A549 (cell line): ENCODE measurements around the gene HCFC1R1. TPM values are rescaled to one million over a fixed set of nuclear protein-coding genes. Genes with fewer than 3 reads are reported as not detected.

Source experiments
- ATAC-seq, 2 experiments: fragments of 200-7000 bp in 1 of 2; fragments of >200 bp in 1 of 2; cut with Nextera tagmentation in 1 of 2; cut with Tn5 transposase in 1 of 2; 3 replicates each; pipeline versions ENCODE4 v1.8.0 to v1.9.1; 2018 to 2020; ENCODE audit warnings: mild to moderate bottlenecking in 1 of 2, moderate library complexity in 1 of 2
- CTCF ChIA-PET: fragments of 300-600 bp; sonication (Branson Sonifier 250); formaldehyde crosslinking; extraction: SDS; loops from one replicate; lab custom pipeline; 2021; ENCODE audit warnings: antibody characterized with exemption, inconsistent platforms; lab: Yijun Ruan, JAX
- POLR2A ChIA-PET: fragments of 350-600 bp; formaldehyde crosslinking; extraction: SDS; loops from one replicate; lab custom pipeline; 2021; ENCODE audit warnings: antibody characterized with exemption, inconsistent platforms; lab: Yijun Ruan, JAX
- DNase-seq, 2 experiments: peaks; one replicate each; pipeline versions ENCODE4 v3.0.0 to v3.0.0-alpha.2; 2011 to 2016; ENCODE audit warnings: low read depth in 1 of 2, low spot score in 1 of 2
- FAIRE-seq: peaks from 2 replicates; lab custom pipeline; 2011; peaks lifted over from hg19 to GRCh38; lab: Jason Lieb, UNC
- H3K27ac ChIP-seq, 2 experiments: fragments of >200 bp; sonication (Bioruptor Twin); formaldehyde crosslinking; 3 replicates each; pipeline ENCODE4 v1.5.1; 2016 to 2017
- H3K4me1 ChIP-seq: fragments of >200 bp; sonication (Bioruptor Twin); formaldehyde crosslinking; 3 replicates; pipeline ENCODE4 v1.6.1; 2016
- H3K4me2 ChIP-seq: fragments of >200 bp; sonication (Bioruptor Twin); formaldehyde crosslinking; 3 replicates; pipeline ENCODE4 v1.6.1; 2016
- H3K4me3 ChIP-seq: fragments of >200 bp; sonication (Bioruptor Twin); formaldehyde crosslinking; 3 replicates; pipeline ENCODE4 v1.5.1; 2016
- H3K9me3 ChIP-seq: fragments of >200 bp; sonication (Bioruptor Twin); formaldehyde crosslinking; 3 replicates; pipeline ENCODE4 v1.6.1; 2016
- ATOH8 ChIP-seq: fragments of 250-450 bp; sonication (Bioruptor Pico); IDR thresholded peaks from 2 replicates; pipeline ENCODE4 v1.5.0; 2020; ENCODE audit warnings: low read depth, mild to moderate bottlenecking, moderate library complexity
- BHLHE40 ChIP-seq: IDR thresholded peaks from 2 replicates; pipeline ENCODE4 v1.6.1; 2012; ENCODE audit warnings: low read depth, low read length, inconsistent platforms
- ELK1 ChIP-seq: fragments of 150-350 bp; IDR thresholded peaks from 2 replicates; pipeline ENCODE4 v1.6.1; 2014; ENCODE audit warnings: low read depth, mild to moderate bottlenecking, low read length
- EP300 ChIP-seq, 2 experiments: fragments of >200 bp; sonication (Bioruptor Twin); formaldehyde crosslinking; IDR thresholded peaks; 2 replicates in 1 of 2; 3 replicates in 1 of 2; pipeline ENCODE4 v1.6.1; 2016 to 2017
- ESRRA ChIP-seq: fragments of 150-350 bp; IDR thresholded peaks from 2 replicates; pipeline ENCODE4 v1.6.1; 2014; ENCODE audit warnings: mild to moderate bottlenecking, low read length, borderline replicate concordance
- FOSB ChIP-seq: fragments of 250-450 bp; sonication (Bioruptor Pico); IDR thresholded peaks from 2 replicates; pipeline ENCODE4 v1.5.0; 2020; ENCODE audit warnings: mild to moderate bottlenecking, moderate library complexity
- GATA3 ChIP-seq: IDR thresholded peaks from 2 replicates; pipeline ENCODE4 v1.6.1; 2012; ENCODE audit warnings: borderline replicate concordance
- HEYL ChIP-seq: fragments of 250-450 bp; sonication (Bioruptor Pico); IDR thresholded peaks from 2 replicates; pipeline ENCODE4 v1.8.0; 2021; ENCODE audit warnings: mild to moderate bottlenecking, moderate library complexity
- HMGXB4 ChIP-seq: fragments of 250-450 bp; sonication (Bioruptor Pico); IDR thresholded peaks from 2 replicates; pipeline ENCODE4 v1.5.0; 2021; ENCODE audit warnings: mild to moderate bottlenecking, moderate library complexity, borderline replicate concordance
- HOXA7 ChIP-seq: fragments of 250-450 bp; sonication (Bioruptor Pico); IDR thresholded peaks from 2 replicates; pipeline ENCODE4 v1.5.0; 2020; ENCODE audit warnings: mild to moderate bottlenecking, moderate library complexity
- MAZ ChIP-seq: fragments of 150-350 bp; IDR thresholded peaks from 2 replicates; pipeline ENCODE4 v1.6.1; 2014; ENCODE audit warnings: antibody characterized with exemption, low read depth, low read length, borderline replicate concordance
- RFX5 ChIP-seq: fragments of 450-650 bp; IDR thresholded peaks from 2 replicates; pipeline ENCODE4 v1.7.1; 2014; ENCODE audit warnings: antibody characterized with exemption, mild to moderate bottlenecking, moderate library complexity
- TFCP2L1 ChIP-seq: fragments of 250-450 bp; sonication (Bioruptor Pico); IDR thresholded peaks from 2 replicates; pipeline ENCODE4 v1.5.0; 2021; ENCODE audit warnings: mild to moderate bottlenecking
- ZFP36 ChIP-seq: fragments of 450-650 bp; IDR thresholded peaks from 2 replicates; pipeline ENCODE4 v1.6.1; 2014; ENCODE audit warnings: borderline replicate concordance; ENCODE audit not compliant: partially characterized antibody
- ZNF302 ChIP-seq: fragments of 250-450 bp; sonication (Bioruptor Pico); IDR thresholded peaks from 2 replicates; pipeline ENCODE4 v1.9.0; 2021; ENCODE audit warnings: inconsistent platforms, mild to moderate bottlenecking, moderate library complexity
- WGBS: methylation state at CpG from one replicate; pipeline ENCODE4 v1.1.6; 2017; ENCODE audit errors: missing lambda C conversion rate; 5-methylcytosine and 5-hydroxymethylcytosine counted together
- polyA plus RNA-seq, 4 experiments: library from polyadenylated mRNA; depleted of rRNA in 3 of 4; stranded (reverse); fragments of >200 nt; fragmentation: RNase III in 1 of 4; extraction: RNeasy Plus Mini Kit Qiagen cat#74134 plus additional on column Dnase treatment in 1 of 4; gene quantifications; 2 replicates in 3 of 4; 3 replicates in 1 of 4; pipeline ENCODE4 v1.2.3, GENCODE V29; 2011 to 2017
- TF ChIP-seq, protein P1 (sequence below): fragments of >200 bp; sonication (Bioruptor Twin); formaldehyde crosslinking; IDR thresholded peaks from 2 replicates; pipeline ENCODE4 v1.6.1; 2016
- TF ChIP-seq, protein P2 (sequence below): IDR thresholded peaks from 2 replicates; pipeline ENCODE4 v1.6.1; 2012

The HCFC1R1 gene
- polyA plus RNA-seq, 2 of the 4 experiments (the other 2 are of a cell fraction), result 46.4 to 179 TPM

DNA sequence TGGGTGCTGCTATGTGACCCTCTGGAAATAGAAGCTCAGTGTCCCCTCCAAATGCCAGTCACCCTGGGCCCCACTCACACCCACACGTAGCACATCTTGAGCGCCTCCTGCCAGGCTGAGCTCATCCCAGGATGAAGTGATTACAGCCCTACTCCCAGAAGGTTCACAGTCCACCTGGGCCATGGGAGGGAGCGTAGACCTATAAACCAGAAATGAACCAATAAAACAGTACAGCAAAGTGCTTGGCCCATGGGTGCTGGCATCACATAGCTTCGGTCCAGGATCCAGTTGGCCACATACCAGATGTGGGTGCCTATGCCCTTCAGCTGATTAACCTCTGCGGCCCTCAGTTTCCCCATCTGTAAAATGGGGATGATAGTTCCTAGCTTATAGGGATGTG lies 15.2 kb upstream of the HCFC1R1 start:
- Histone ChIP-seq H3K4me2 (no peak overlapping the region), H3K4me3 (no peak overlapping the region), H3K4me1 (0 out of 3 replicates have a peak, but pooled peaks cover 4% of the 10 kb centered on the region), H3K9me3 (no peaks in the 10 kb centered on the region), H3K27ac (no peak overlapping the region)
- DNase-seq (no peak), FAIRE-seq (no peak), ATAC-seq (peak; percentile 2 to 8; a peak in 1 of 6 replicates)
- 86% methylated on average over 5 of the region's 5 CpGs for WGBS
- CTCF ChIA-PET, result interaction anchor here (0.6 to 11.8 kb wide), 6 partner anchors 9 to 126 kb away, joined by 3 to 178 read pairs (median 5); no protein-coding TSS in a partner anchor
- POLR2A ChIA-PET, result interaction anchor here (0.5 kb wide), 1 partner anchor 20 kb away, joined by 3 read pairs; no protein-coding TSS in a partner anchor
- no peak for TF ChIP-seq EP300 (IDR thresholded peaks at IDR 0.05)
- no peak for TF ChIP-seq HOXA7 (CRISPR knock-in tag)
- TF ChIP-seq ZNF302 (CRISPR knock-in tag), result no peak

DNA sequence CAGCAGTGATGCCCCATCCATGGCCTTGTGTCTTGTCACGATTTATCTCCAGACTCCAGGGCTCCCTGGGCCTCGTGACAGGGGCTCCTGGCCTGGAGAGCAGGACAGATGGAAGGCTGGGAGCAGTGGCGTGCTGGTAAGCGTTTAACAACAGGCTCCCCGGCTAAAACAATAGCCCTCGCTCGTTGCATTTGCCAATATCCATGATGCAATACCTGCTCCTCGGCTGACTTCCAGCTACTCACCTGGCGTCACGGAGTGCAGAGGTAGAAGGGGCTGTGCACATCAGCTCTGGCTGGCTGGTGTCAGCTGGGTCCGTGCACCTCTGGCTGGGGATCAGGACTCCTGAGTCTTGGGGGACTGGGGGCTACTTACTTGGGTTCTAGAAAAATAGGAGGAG lies 14.5 kb upstream of the HCFC1R1 start:
- no peak for DNase-seq
- Histone ChIP-seq H3K4me2 (no peak overlapping the region), H3K27ac (no peak overlapping the region), H3K4me1 (0 out of 3 replicates have a peak, but pooled peaks cover 4% of the 10 kb centered on the region), H3K4me3 (no peak overlapping the region), H3K9me3 (no peaks in the 10 kb centered on the region)
- ATAC-seq, result peak in 1 of 2 experiments; percentile 1; a peak in 1 of 6 replicates
- WGBS, result 45% methylated on average over 11 of the region's 11 CpGs
- no peak for FAIRE-seq
- TF ChIP-seq ESRRA (no peak), ELK1 (no peak), FOSB (CRISPR knock-in tag) (no peak), HMGXB4 (CRISPR knock-in tag) (no peak), ZNF302 (CRISPR knock-in tag) (no peak)
- TF ChIP-seq, protein P1, sequence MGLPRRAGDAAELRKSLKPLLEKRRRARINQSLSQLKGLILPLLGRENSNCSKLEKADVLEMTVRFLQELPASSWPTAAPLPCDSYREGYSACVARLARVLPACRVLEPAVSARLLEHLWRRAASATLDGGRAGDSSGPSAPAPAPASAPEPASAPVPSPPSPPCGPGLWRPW, result no peak
- ChIA-PET CTCF (interaction anchor here (1.0 to 11.8 kb wide), 4 partner anchors 9 to 127 kb away, joined by 3 to 178 read pairs (median 7); no protein-coding TSS in a partner anchor), POLR2A (no interaction called here)

DNA sequence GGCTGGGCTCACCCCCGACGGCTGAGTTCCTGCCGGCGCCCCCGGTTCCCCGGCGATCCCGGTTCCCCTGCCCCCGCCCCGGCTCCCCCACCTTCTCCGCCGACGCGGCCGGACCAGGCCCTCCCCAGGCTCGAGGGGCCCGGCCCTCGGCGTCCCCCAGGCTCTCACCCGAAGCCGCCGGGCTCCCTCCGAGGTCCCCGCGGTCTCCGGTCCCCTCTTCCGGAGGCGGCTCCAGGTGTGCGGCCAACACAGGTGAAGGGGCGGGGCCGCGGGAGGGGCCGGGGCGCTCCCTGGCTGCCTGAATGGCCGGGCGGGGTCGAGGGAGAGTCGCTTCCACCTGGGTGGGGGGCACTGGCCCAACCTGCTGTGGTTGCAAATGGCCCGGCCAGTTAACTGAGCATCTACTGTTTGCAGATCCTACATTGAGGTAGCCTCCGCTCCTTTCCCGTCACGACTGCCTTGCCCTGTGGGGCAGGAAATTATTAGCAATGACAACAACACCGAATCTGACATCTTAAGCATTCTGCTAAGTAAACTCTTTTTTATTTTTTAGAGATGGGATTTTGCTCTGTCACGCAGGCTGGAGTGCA lies 13.1 kb upstream of the HCFC1R1 start, which contains the start of gene BICDL2:
BICDL2 (minus strand) TSS at position 219 of the 590 bp plus-strand sequence. CDS start 1,448 bp downstream, outside the sequence.
- TF ChIP-seq RFX5, result no peak
- no peak for TF ChIP-seq ZNF302 (CRISPR knock-in tag)
- TF ChIP-seq BHLHE40, result no peak
- no peak for TF ChIP-seq GATA3
- TF ChIP-seq, protein P2, sequence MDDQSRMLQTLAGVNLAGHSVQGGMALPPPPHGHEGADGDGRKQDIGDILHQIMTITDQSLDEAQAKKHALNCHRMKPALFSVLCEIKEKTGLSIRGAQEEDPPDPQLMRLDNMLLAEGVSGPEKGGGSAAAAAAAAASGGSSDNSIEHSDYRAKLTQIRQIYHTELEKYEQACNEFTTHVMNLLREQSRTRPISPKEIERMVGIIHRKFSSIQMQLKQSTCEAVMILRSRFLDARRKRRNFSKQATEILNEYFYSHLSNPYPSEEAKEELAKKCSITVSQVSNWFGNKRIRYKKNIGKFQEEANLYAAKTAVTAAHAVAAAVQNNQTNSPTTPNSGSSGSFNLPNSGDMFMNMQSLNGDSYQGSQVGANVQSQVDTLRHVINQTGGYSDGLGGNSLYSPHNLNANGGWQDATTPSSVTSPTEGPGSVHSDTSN, result no peak
- TF ChIP-seq, protein P1, result no peak
- no peak for TF ChIP-seq ZFP36
- TF ChIP-seq MAZ, result no peak
- no peak for TF ChIP-seq TFCP2L1 (CRISPR knock-in tag)
- TF ChIP-seq ATOH8 (CRISPR knock-in tag), result no peak
- TF ChIP-seq HEYL, result no peak
- no peak for TF ChIP-seq ESRRA
- CTCF ChIA-PET, result interaction anchor here (0.9 to 11.8 kb wide), 3 partner anchors 7 to 22 kb away, joined by 4 to 178 read pairs (median 6); no protein-coding TSS in a partner anchor
- WGBS, result 64% methylated on average over 11 of the region's 44 CpGs
- no peak for DNase-seq
- ATAC-seq, result no peak
- H3K4me2 ChIP-seq, result peak within 1 kb of the TSS; percentile 68
- FAIRE-seq, result no peak
- H3K9me3 ChIP-seq, result no peaks in the 10 kb centered on the region
- H3K4me3 ChIP-seq, result peak within 1 kb of the TSS; percentile 30; the same call in 1 of the 3 replicates
- 0 out of 3 replicates have a peak, but pooled peaks cover 4% of the 10 kb centered on the region for H3K4me1 ChIP-seq
- POLR2A ChIA-PET, result no interaction called here
- H3K27ac ChIP-seq, result peak within 1 kb of the TSS in 1 of 2 experiments; percentile 43; a peak in 2 of 6 replicates
